K562 (cell line): ENCODE data around the gene TMTC4. TPM values are rescaled to one million over a fixed set of nuclear protein-coding genes. Genes with fewer than 3 reads are reported as not detected.

Experiments
- ATAC-seq: fragments of 200-7000 bp; cut with Tn5 transposase; 3 replicates; pipeline ENCODE4 v1.9.1; 2020; ENCODE audit warnings: moderate library complexity
- Bru-seq: library from RNA; stranded (reverse); fragments of 400-500 nt; gene quantifications from one replicate; lab custom pipeline; 2021; lab: Mats Ljungman, UMichigan
- BruChase-seq, 2 experiments: library from RNA; stranded (reverse); fragments of 400-500 nt; gene quantifications; one replicate each; lab custom pipeline; 2021; lab: Mats Ljungman, UMichigan
- BruUV-seq: library from RNA; stranded (reverse); fragments of 400-500 nt; replicated peaks from 2 replicates; lab custom pipeline; 2021; lab: Mats Ljungman, UMichigan
- CTCF ChIA-PET: fragments of 300-600 bp; formaldehyde crosslinking; extraction: SDS; loops from one replicate; lab custom pipeline; 2021; ENCODE audit warnings: low intra/inter-chr PET ratio; lab: Yijun Ruan, JAX
- POLR2A ChIA-PET: fragments of 300-600, 350-650 bp; sonication (Branson Sonifier 250); formaldehyde crosslinking; extraction: SDS; loops from one replicate; lab custom pipeline; 2021; ENCODE audit warnings: antibody characterized with exemption, inconsistent platforms; lab: Yijun Ruan, JAX
- DNase-seq, 4 experiments: peaks; one replicate each; pipeline versions ENCODE4 v3.0.0 to v3.0.0-alpha.2; 2011 to 2018; ENCODE audit warnings: low spot score in 3 of 4, mixed read lengths in 3 of 4; ENCODE audit errors: extremely low read depth in 1 of 4
- FAIRE-seq: peaks from 2 replicates; lab custom pipeline; 2011; peaks lifted over from hg19 to GRCh38; lab: Jason Lieb, UNC
- H2AFZ ChIP-seq: 2 replicates; pipeline ENCODE4 v1.6.0; 2011; ENCODE audit warnings: low read depth, low read length, control low read depth, inconsistent platforms
- H3K27ac ChIP-seq: fragments of 200-600 bp; 3 replicates; pipeline ENCODE4 v1.8.0; 2011; ENCODE audit warnings: low read depth, mild to moderate bottlenecking, control low read depth, inconsistent platforms, low read length, moderate library complexity, mixed read lengths; ENCODE audit errors: extremely low read depth
- H3K27me3 ChIP-seq, 2 experiments: fragments of 300-600 bp in 1 of 2; 2 replicates in 1 of 2; 3 replicates in 1 of 2; pipeline versions ENCODE4 v1.6.0 to v1.8.0; 2011; ENCODE audit warnings: inconsistent platforms in 2 of 2, low read length in 2 of 2, mild to moderate bottlenecking in 1 of 2, mixed read lengths in 1 of 2, moderate library complexity in 1 of 2; ENCODE audit not compliant: control insufficient read depth in 2 of 2, insufficient read depth in 2 of 2
- H3K36me3 ChIP-seq: fragments of 300-600 bp; 3 replicates; pipeline ENCODE4 v1.8.0; 2011; ENCODE audit warnings: mild to moderate bottlenecking, low read length, inconsistent platforms; ENCODE audit not compliant: control insufficient read depth, insufficient read depth
- H3K4me1 ChIP-seq, 2 experiments: fragments of 200-600 bp in 1 of 2; replicated peaks in 1 of 2; 2 replicates in 1 of 2; 3 replicates in 1 of 2; pipeline versions ENCODE4 v1.5.1 to v1.8.0; 2011; ENCODE audit warnings: inconsistent platforms in 2 of 2, low read length in 2 of 2, mild to moderate bottlenecking in 1 of 2, mixed read lengths in 1 of 2, moderate library complexity in 1 of 2; ENCODE audit not compliant: control insufficient read depth in 2 of 2, insufficient read depth in 2 of 2
- H3K4me2 ChIP-seq: 2 replicates; pipeline ENCODE4 v1.6.1; 2011; ENCODE audit warnings: low read length, control low read depth, inconsistent platforms, mixed read lengths; ENCODE audit not compliant: insufficient read depth
- H3K4me3 ChIP-seq: fragments of 200-600 bp; sonication (generic), shearing (Covaris generic); 2 replicates; pipeline ENCODE4 v1.5.1; 2016; ENCODE audit warnings: control low read depth, inconsistent platforms
- H3K79me2 ChIP-seq: fragments of 200-600 bp; 3 replicates; pipeline ENCODE4 v1.8.0; 2011; ENCODE audit warnings: low read length, inconsistent platforms; ENCODE audit not compliant: control insufficient read depth, insufficient read depth
- H3K9ac ChIP-seq, 2 experiments: 2 replicates each; pipeline versions ENCODE4 v1.6.0 to v1.6.1; 2011; ENCODE audit warnings: low read depth in 2 of 2, low read length in 2 of 2, control low read depth in 1 of 2, inconsistent platforms in 1 of 2, mild to moderate bottlenecking in 1 of 2, mixed read lengths in 1 of 2; ENCODE audit not compliant: insufficient read depth in 1 of 2
- H3K9me1 ChIP-seq: one replicate; pipeline ENCODE4 v1.6.0; 2011; ENCODE audit warnings: inconsistent platforms, mild to moderate bottlenecking, low read length, moderate library complexity; ENCODE audit not compliant: control insufficient read depth, insufficient read depth
- H3K9me3 ChIP-seq: replicated peaks from 2 replicates; pipeline ENCODE4 v1.5.1; 2011; ENCODE audit warnings: low read depth, low read length, inconsistent platforms; ENCODE audit not compliant: control insufficient read depth, insufficient read depth
- H4K20me1 ChIP-seq: replicated peaks from 2 replicates; pipeline ENCODE4 v1.6.1; 2011; ENCODE audit warnings: low read length, inconsistent platforms, mixed read lengths; ENCODE audit not compliant: control insufficient read depth, insufficient read depth
- CXXC5 ChIP-seq: fragments of 250-450 bp; sonication (Bioruptor Pico); IDR thresholded peaks from 2 replicates; pipeline ENCODE4 v1.8.0; 2022; ENCODE audit warnings: inconsistent platforms, mild to moderate bottlenecking, moderate library complexity
- GABPA ChIP-seq: fragments of 200-800 bp; sonication (Bioruptor generic); conservative IDR thresholded peaks from 2 replicates; pipeline ENCODE4 v1.6.1; 2016; ENCODE audit warnings: low read depth, missing genetic modification characterization, missing compliant biosample characterization
- HMGN3 ChIP-seq: IDR thresholded peaks from 2 replicates; pipeline ENCODE4 v1.6.1; 2011; ENCODE audit warnings: borderline replicate concordance, low read depth, mild to moderate bottlenecking, mixed read lengths, low read length; ENCODE audit not compliant: insufficient read length; ENCODE audit errors: extremely low read depth
- NR2C1 ChIP-seq, 2 experiments: fragments of 450-650 bp; IDR thresholded peaks; 2 replicates each; pipeline ENCODE4 v1.6.1; 2017; ENCODE audit warnings: mild to moderate bottlenecking in 2 of 2, antibody characterized with exemption in 1 of 2, inconsistent platforms in 1 of 2, missing compliant biosample characterization in 1 of 2, missing genetic modification characterization in 1 of 2
- POLR2A ChIP-seq: fragments of 450-650 bp; conservative IDR thresholded peaks from 2 replicates; pipeline ENCODE4 v1.6.1; 2016
- POLR2B ChIP-seq: fragments of 450-650 bp; IDR thresholded peaks from 2 replicates; pipeline ENCODE4 v1.6.1; 2018; ENCODE audit warnings: low read depth; ENCODE audit not compliant: partially characterized antibody
- RBM17 ChIP-seq: fragments of 200-400 bp; formaldehyde crosslinking; IDR thresholded peaks from 2 replicates; pipeline ENCODE4 v1.6.1; 2017; ENCODE audit warnings: low read depth, mild to moderate bottlenecking, low read length, borderline replicate concordance
- RUNX1 ChIP-seq: sonication (generic); IDR thresholded peaks from 2 replicates; pipeline ENCODE4 v1.6.1; 2016; ENCODE audit warnings: antibody characterized with exemption, low read depth
- SMARCA5 ChIP-seq: fragments of 450-650 bp; IDR thresholded peaks from 2 replicates; pipeline ENCODE4 v1.6.1; 2016
- ZNF324 ChIP-seq: fragments of 250-450 bp; sonication (Bioruptor Pico); IDR thresholded peaks from 2 replicates; pipeline ENCODE4 v1.4.0; 2020; ENCODE audit warnings: mild to moderate bottlenecking
- ZNF717 ChIP-seq: fragments of 250-450 bp; sonication (Bioruptor Pico); IDR thresholded peaks from 2 replicates; pipeline ENCODE4 v1.5.0; 2021
- WGBS: fragments of 100-300 bp; shearing (Covaris generic); methylation state at CpG from one replicate; pipeline ENCODE4 v1.1.6; 2016; ENCODE audit warnings: low coverage, mixed read lengths; ENCODE audit not compliant: insufficient coverage; ENCODE audit errors: missing lambda C conversion rate; 5-methylcytosine and 5-hydroxymethylcytosine counted together
- in situ Hi-C: fragments of 300-500 bp; cut with MboI; formaldehyde crosslinking; loops from 4 replicates; pipeline ENCODE4 v1.15.0; 2018; ENCODE audit warnings: inconsistent platforms, mixed read lengths
- intact Hi-C: fragments of 100-400 bp; cut with micrococcal nuclease; formaldehyde crosslinking; loops from 2 replicates; pipeline ENCODE4 v1.14.2; 2022
- long read RNA-seq, 3 experiments: library from polyadenylated mRNA in 2 of 3; library from RNA in 1 of 3; unstranded in 2 of 3; stranded (forward) in 1 of 3; transcript quantifications; one replicate each; pipeline ENCODE4 v2.0.0, GENCODE V29; 2019 to 2022
- polyA minus RNA-seq, 3 experiments: library from RNA; depleted of rRNA, polyadenylated mRNA; stranded (reverse); fragments of >200 nt; gene quantifications; 2 replicates each; pipeline ENCODE4 v1.2.3, GENCODE V29; 2011
- polyA plus RNA-seq, 8 experiments: library from polyadenylated mRNA; depleted of rRNA in 4 of 8; stranded (reverse) in 5 of 8; unstranded in 3 of 8; fragments of >200 nt; fragmentation: Nextera tagmentation in 2 of 8; fragmentation: Illumina TruSeq in 1 of 8; extraction: Ambion mirVana in 2 of 8; extraction: Trizol in 1 of 8; gene quantifications; 2 replicates each; pipeline versions ENCODE4 v1.2.1 to v1.2.3, GENCODE V29; 2011 to 2014; ENCODE audit warnings: inconsistent platforms in 1 of 8, missing spikeins in 1 of 8
- total RNA-seq, 7 experiments: library from RNA; depleted of rRNA in 6 of 7; stranded (reverse); fragments of >200 nt in 6 of 7; fragmentation: Illumina TruSeq in 2 of 7; extraction: Trizol in 2 of 7; gene quantifications; 2 replicates each; pipeline versions ENCODE4 v1.2.1 to v1.2.3, GENCODE V29; 2011 to 2021; ENCODE audit warnings: low replicate concordance in 1 of 7
- TF ChIP-seq, protein P1 (sequence below): fragments of 250-450 bp; sonication (Bioruptor Pico); IDR thresholded peaks from 2 replicates; pipeline ENCODE4 v1.8.0; 2021; ENCODE audit warnings: borderline replicate concordance, mild to moderate bottlenecking, moderate library complexity; ENCODE audit not compliant: poor library complexity, severe bottlenecking
- TF ChIP-seq, protein P2 (sequence below), 2 experiments: fragments of 200-800 bp in 1 of 2; sonication (Bioruptor generic) in 1 of 2; sonication (generic) in 1 of 2; formaldehyde crosslinking in 1 of 2; IDR thresholded peaks in 1 of 2; conservative IDR thresholded peaks in 1 of 2; 2 replicates each; pipeline versions ENCODE4 v1.5.0 to v1.6.1; 2016 to 2020; ENCODE audit warnings: missing compliant biosample characterization in 1 of 2, missing genetic modification characterization in 1 of 2, missing genetic modification reagents in 1 of 2

The TMTC4 gene
- total RNA-seq (2011; cell fraction: chromatin; rRNA removed; ENCODE audit: low replicate concordance) = 69.5 and 72.0 TPM in 2 replicates
- 39.7 and 40.4 TPM in 2 replicates for total RNA-seq (2011; cell fraction: nucleolus; rRNA removed)
- total RNA-seq (2011; cell fraction: nucleoplasm; rRNA removed) = 53.1 and 53.5 TPM in 2 replicates
- total RNA-seq (2014; rRNA removed) = 13.6 and 14.5 TPM in 2 replicates
- 11.8 and 14.4 TPM in 2 replicates for total RNA-seq (2014; rRNA removed; fragmentation: Illumina TruSeq; extraction: Trizol)
- 10.0 TPM in 2 replicates for total RNA-seq (2015; rRNA removed; fragmentation: Illumina TruSeq; extraction: Trizol)
- total RNA-seq (2021) = 15.1 and 16.7 TPM in 2 replicates
- polyA plus RNA-seq (2011; rRNA removed) = 15.2 and 17.3 TPM in 2 replicates
- 10.9 and 16.4 TPM in 2 replicates for polyA plus RNA-seq (2011; cell fraction: cytosol; rRNA removed)
- polyA plus RNA-seq (2011; cell fraction: nucleus; rRNA removed) = 69.1 and 95.5 TPM in 2 replicates
- 9.5 and 10.9 TPM in 2 replicates for polyA plus RNA-seq (2012)
- 10.1 and 11.0 TPM in 2 replicates for polyA plus RNA-seq (2014; fragmentation: Illumina TruSeq; extraction: Trizol)
- 1 to 10 TPM; 3.5 to 3.6 TPM for polyA plus RNA-seq (2014; fragmentation: Nextera tagmentation; extraction: Ambion mirVana)
- 12.8 and 14.3 TPM in 2 replicates for polyA plus RNA-seq (2014; rRNA removed)
- 18.1 and 25.7 TPM in 2 replicates for polyA minus RNA-seq (2011; rRNA and poly(A)+ RNA removed)
- 9.5 and 10.3 TPM in 2 replicates for polyA minus RNA-seq (2011; cell fraction: cytosol; rRNA and poly(A)+ RNA removed)
- polyA minus RNA-seq (2011; cell fraction: nucleus; rRNA and poly(A)+ RNA removed) = 24.1 and 34.4 TPM in 2 replicates
- percentile 63 among the genes with signal in this experiment for Bru-seq, nascent RNA
- percentile 58 among the genes with signal in this experiment for BruChase-seq, experiment 1, labeled RNA remaining after a 2-hour chase
- BruChase-seq, experiment 2, labeled RNA remaining after a 6-hour chase = percentile 58 among the genes with signal in this experiment
- long read RNA-seq, experiment 1, transcript TMTC4-202 (19 exons, 3,602 nt) = major isoform, 11 of 56 reads
- long read RNA-seq, experiment 1, transcript TMTC4-203 (18 exons, 3,483 nt) = minor isoform, 9 of 56 reads
- long read RNA-seq, experiment 1, partial matches to known transcripts = 21 of 56 reads
- long read RNA-seq, experiment 1, other reads (novel, unspliced or antisense) = 15 of 56 reads
- long read RNA-seq, experiment 2, partial matches to known transcripts = 5 of 11 reads
- long read RNA-seq, experiment 2, other reads (novel, unspliced or antisense) = 5 of 11 reads
- long read RNA-seq, experiment 3, partial matches to known transcripts = 6 of 8 reads
- long read RNA-seq, experiment 3, other reads (novel, unspliced or antisense) = 1 of 8 reads

GRCh38 chr13:100674572-100674871 lies at the start of gene TMTC4:
Gene TMTC4 (minus strand): TSS chr13:100674795. CDS start chr13:100670362, 4,433 bp downstream.
- Histone ChIP-seq H3K4me3 (peak within 1 kb of the TSS; percentile 75), H4K20me1 (peaks cover 6% of the 10 kb centered on the region; the same call in 1 of the 2 replicates), H3K4me2 (peak within 1 kb of the TSS; percentile 84), H3K4me1 (peaks cover 9 to 12% of the 10 kb centered on the region in 2 experiments; a peak in 4 of 5 replicates), H3K36me3 (peaks cover 2% of the 10 kb centered on the region; the same call in 1 of the 3 replicates), H2AFZ (peak within 1 kb of the TSS; percentile 94), H3K27ac (peak within 1 kb of the TSS; percentile 68), H3K9me3 (no peaks in the 10 kb centered on the region), H3K9me1 (no peaks in the 10 kb centered on the region), H3K79me2 (peaks cover 22% of the 10 kb centered on the region), H3K27me3 (peaks cover 0 to 5% of the 10 kb centered on the region in 2 experiments; a peak in 3 of 5 replicates), H3K9ac (peak within 1 kb of the TSS; percentile 57 to 92)
- FAIRE-seq = no peak
- POLR2A ChIA-PET = interaction anchor here (0.9 to 1.2 kb wide), 3 partner anchors 10 to 14 kb away, joined by 3 to 4 read pairs (median 3); no protein-coding TSS in a partner anchor
- intact Hi-C loops (loop anchor here (2.0 kb wide), 1 partner anchor 102 kb away; no protein-coding TSS in a partner anchor), in situ Hi-C loops (no loop called here)
- CTCF ChIA-PET = no interaction called here
- no peak for DNase-seq
- no TSS peak for BruUV-seq
- peak; percentile 58 for ATAC-seq
- WGBS = no CpG with 5 or more reads among the region's 45 CpGs
- TF ChIP-seq NR2C1 (IDR thresholded peaks at IDR 0.05) = no peak
- no peak for TF ChIP-seq NR2C1 (tag; IDR thresholded peaks at IDR 0.05)
- peak; percentile 60 for TF ChIP-seq CXXC5 (CRISPR knock-in tag)
- TF ChIP-seq POLR2A = no peak
- peak; percentile 13; the same call in 1 of the 2 replicates for TF ChIP-seq GABPA (tag)
- TF ChIP-seq ZNF717 (CRISPR knock-in tag) = no peak
- no peak for TF ChIP-seq POLR2B
- TF ChIP-seq RUNX1 = no peak
- TF ChIP-seq, protein P1, sequence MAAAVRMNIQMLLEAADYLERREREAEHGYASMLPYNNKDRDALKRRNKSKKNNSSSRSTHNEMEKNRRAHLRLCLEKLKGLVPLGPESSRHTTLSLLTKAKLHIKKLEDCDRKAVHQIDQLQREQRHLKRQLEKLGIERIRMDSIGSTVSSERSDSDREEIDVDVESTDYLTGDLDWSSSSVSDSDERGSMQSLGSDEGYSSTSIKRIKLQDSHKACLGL (CRISPR knock-in tag) = no peak
- no peak for TF ChIP-seq SMARCA5
- TF ChIP-seq, protein P2, sequence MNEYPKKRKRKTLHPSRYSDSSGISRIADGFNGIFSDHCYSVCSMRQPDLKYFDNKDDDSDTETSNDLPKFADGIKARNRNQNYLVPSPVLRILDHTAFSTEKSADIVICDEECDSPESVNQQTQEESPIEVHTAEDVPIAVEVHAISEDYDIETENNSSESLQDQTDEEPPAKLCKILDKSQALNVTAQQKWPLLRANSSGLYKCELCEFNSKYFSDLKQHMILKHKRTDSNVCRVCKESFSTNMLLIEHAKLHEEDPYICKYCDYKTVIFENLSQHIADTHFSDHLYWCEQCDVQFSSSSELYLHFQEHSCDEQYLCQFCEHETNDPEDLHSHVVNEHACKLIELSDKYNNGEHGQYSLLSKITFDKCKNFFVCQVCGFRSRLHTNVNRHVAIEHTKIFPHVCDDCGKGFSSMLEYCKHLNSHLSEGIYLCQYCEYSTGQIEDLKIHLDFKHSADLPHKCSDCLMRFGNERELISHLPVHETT (CRISPR knock-in tag; conservative IDR thresholded peaks at IDR 0.05 in 1 of 2, IDR thresholded peaks at IDR 0.05 in 1 of 2) = no peak
- TF ChIP-seq RBM17 = no peak
- no peak for TF ChIP-seq ZNF324 (CRISPR knock-in tag)
- TF ChIP-seq HMGN3 = peak; percentile 36
